ENCODE data around the gene CAT. TPM values are rescaled to one million over a fixed set of nuclear protein-coding genes. Genes with fewer than 3 reads are reported as not detected.

CAT gene
- total RNA-seq, 1 donor from 2014 or later = 108 TPM

- intact Hi-C loops (cut with DNase I) = no loop called here
- H3K36me3 ChIP-seq = no peaks in the 10 kb centered on the region
- no peak overlapping the region for H3K27ac ChIP-seq
- no peaks in the 10 kb centered on the region for H3K4me1 ChIP-seq
- no peak overlapping the region for H3K4me3 ChIP-seq
- no peaks in the 10 kb centered on the region for H3K27me3 ChIP-seq
- DNase-seq (ENCODE audit: extremely low spot score in 2 of 2) = no peak
- TF ChIP-seq POLR2A (IDR thresholded peaks at IDR 0.05) = no peak
- TF ChIP-seq, protein P1, sequence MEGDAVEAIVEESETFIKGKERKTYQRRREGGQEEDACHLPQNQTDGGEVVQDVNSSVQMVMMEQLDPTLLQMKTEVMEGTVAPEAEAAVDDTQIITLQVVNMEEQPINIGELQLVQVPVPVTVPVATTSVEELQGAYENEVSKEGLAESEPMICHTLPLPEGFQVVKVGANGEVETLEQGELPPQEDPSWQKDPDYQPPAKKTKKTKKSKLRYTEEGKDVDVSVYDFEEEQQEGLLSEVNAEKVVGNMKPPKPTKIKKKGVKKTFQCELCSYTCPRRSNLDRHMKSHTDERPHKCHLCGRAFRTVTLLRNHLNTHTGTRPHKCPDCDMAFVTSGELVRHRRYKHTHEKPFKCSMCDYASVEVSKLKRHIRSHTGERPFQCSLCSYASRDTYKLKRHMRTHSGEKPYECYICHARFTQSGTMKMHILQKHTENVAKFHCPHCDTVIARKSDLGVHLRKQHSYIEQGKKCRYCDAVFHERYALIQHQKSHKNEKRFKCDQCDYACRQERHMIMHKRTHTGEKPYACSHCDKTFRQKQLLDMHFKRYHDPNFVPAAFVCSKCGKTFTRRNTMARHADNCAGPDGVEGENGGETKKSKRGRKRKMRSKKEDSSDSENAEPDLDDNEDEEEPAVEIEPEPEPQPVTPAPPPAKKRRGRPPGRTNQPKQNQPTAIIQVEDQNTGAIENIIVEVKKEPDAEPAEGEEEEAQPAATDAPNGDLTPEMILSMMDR (IDR thresholded peaks at IDR 0.05) = no peak
- TF ChIP-seq POLR2AphosphoS5 (IDR thresholded peaks at IDR 0.05; ENCODE audit: insufficient read depth in 1 of 2, low read depth in 1 of 2) = no peak
- no peaks in the 10 kb centered on the region for H3K9me3 ChIP-seq
These were observed 31.5 kb upstream of the CAT start for GRCh38 chr11:34407121-34407813.

DNA sequence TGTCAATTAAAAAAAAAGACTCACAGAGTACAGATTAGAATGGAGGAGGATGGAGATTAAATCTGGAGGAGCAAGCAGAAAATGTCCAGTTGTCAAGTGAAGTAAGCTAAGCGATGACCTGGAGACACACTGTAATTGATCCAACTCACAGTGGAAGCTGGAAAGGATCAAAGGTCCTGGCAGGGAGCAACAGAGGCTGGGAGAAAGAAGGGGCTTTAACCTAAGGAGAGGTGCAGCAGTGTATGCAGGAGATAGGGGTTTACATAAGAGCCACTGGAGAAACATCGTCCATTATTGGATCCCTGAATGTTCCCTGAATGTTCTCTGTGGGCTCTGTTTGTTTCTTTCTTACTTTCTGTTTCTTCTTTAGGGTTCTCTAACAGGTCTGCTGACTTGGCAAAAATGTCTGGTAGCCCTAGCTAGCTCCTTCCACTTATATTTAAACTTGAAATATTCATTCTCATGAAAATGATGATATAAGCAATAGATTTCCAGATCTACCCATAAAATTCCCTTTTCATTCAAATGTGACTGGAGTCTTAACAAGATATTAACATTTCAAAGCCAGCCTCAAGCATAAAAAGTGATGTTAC, 30.1 kb upstream of the CAT start:
- Histone ChIP-seq H3K27me3 (no peaks in the 10 kb centered on the region), H3K4me1 (no peaks in the 10 kb centered on the region), H3K27ac (no peak overlapping the region), H3K4me3 (no peak overlapping the region), H3K36me3 (no peaks in the 10 kb centered on the region), H3K9me3 (peaks cover 9% of the 10 kb centered on the region)
- TF ChIP-seq POLR2A (IDR thresholded peaks at IDR 0.05) = no peak
- TF ChIP-seq POLR2AphosphoS5 (IDR thresholded peaks at IDR 0.05; ENCODE audit: insufficient read depth in 1 of 2, low read depth in 1 of 2) = no peak
- TF ChIP-seq, protein P1 (IDR thresholded peaks at IDR 0.05) = no peak
- intact Hi-C loops (cut with DNase I) = no loop called here
- DNase-seq (ENCODE audit: extremely low spot score in 2 of 2) = no peak

GRCh38 chr11:34411111-34411510, 27.6 kb upstream of the CAT start:
- intact Hi-C loops (cut with DNase I) = no loop called here
- TF ChIP-seq, protein P1 (IDR thresholded peaks at IDR 0.05) = no peak
- no peak for TF ChIP-seq POLR2A (IDR thresholded peaks at IDR 0.05)
- no peak for TF ChIP-seq POLR2AphosphoS5 (IDR thresholded peaks at IDR 0.05; ENCODE audit: insufficient read depth in 1 of 2, low read depth in 1 of 2)
- Histone ChIP-seq H3K36me3 (no peaks in the 10 kb centered on the region), H3K9me3 (peaks cover 9% of the 10 kb centered on the region), H3K27ac (no peak overlapping the region), H3K27me3 (no peaks in the 10 kb centered on the region), H3K4me3 (no peak overlapping the region), H3K4me1 (no peaks in the 10 kb centered on the region)
- no peak for DNase-seq (ENCODE audit: extremely low spot score in 2 of 2)

DNA sequence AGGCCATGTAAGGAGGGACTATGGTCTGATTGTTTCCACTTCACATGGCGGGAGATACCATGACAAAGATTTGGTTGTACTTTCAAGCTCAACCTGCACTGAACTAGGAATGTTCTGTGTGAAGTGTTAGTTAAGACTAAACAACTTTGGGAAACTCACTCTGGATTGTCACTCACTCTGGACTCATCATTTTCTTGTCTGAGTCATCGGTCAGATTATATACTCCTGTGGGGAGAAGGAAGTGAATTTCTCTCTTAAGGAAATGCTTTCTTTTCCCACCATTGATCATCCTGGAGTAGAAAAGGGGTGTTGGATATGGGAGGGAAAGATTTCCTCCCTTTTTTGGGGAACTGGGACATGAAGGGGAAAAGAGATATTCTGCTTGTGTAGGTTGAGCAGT, 26.9 kb upstream of the CAT start:
- no peaks in the 10 kb centered on the region for H3K36me3 ChIP-seq
- no peak overlapping the region for H3K4me3 ChIP-seq
- peaks cover 9% of the 10 kb centered on the region for H3K9me3 ChIP-seq
- no peak overlapping the region for H3K27ac ChIP-seq
- H3K4me1 ChIP-seq = no peaks in the 10 kb centered on the region
- no peak for DNase-seq (ENCODE audit: extremely low spot score in 2 of 2)
- no peak for TF ChIP-seq POLR2AphosphoS5 (IDR thresholded peaks at IDR 0.05; ENCODE audit: insufficient read depth in 1 of 2, low read depth in 1 of 2)
- TF ChIP-seq, protein P1 (IDR thresholded peaks at IDR 0.05) = no peak
- no peak for TF ChIP-seq POLR2A (IDR thresholded peaks at IDR 0.05)
- no peaks in the 10 kb centered on the region for H3K27me3 ChIP-seq
- intact Hi-C loops (cut with DNase I) = no loop called here

GRCh38 chr11:34413263-34413662, 25.5 kb upstream of the CAT start:
- no peak for TF ChIP-seq POLR2A (IDR thresholded peaks at IDR 0.05)
- TF ChIP-seq, protein P1 (IDR thresholded peaks at IDR 0.05) = no peak
- TF ChIP-seq POLR2AphosphoS5 (IDR thresholded peaks at IDR 0.05; ENCODE audit: insufficient read depth in 1 of 2, low read depth in 1 of 2) = no peak
- Histone ChIP-seq H3K4me1 (no peaks in the 10 kb centered on the region), H3K9me3 (peaks cover 9% of the 10 kb centered on the region), H3K27ac (no peak overlapping the region), H3K27me3 (no peaks in the 10 kb centered on the region), H3K36me3 (no peaks in the 10 kb centered on the region), H3K4me3 (no peak overlapping the region)
- DNase-seq (ENCODE audit: extremely low spot score in 2 of 2) = no peak
- intact Hi-C loops (cut with DNase I) = no loop called here

Measured in vagina (tissue), 2 donors.